OCI-LY3 (cell line): ENCODE results near the gene KCNK5.

Experiments
- H2AFZ ChIP-seq: fragments of 200-600, 300-600 bp; shearing (Covaris generic); 2 replicates; pipeline ENCODE4 v1.6.0; 2014; ENCODE audit warnings: antibody characterized with exemption, low read depth, low read length
- H3K27ac ChIP-seq: fragments of 200-600, 300-600 bp; sonication (generic); 2 replicates; pipeline ENCODE4 v1.5.1; 2014; ENCODE audit warnings: mild to moderate bottlenecking, low read length, moderate library complexity, mixed read lengths
- H3K27me3 ChIP-seq: fragments of 200-600, 300-600 bp; sonication (generic); 2 replicates; pipeline ENCODE4 v1.6.1; 2014; ENCODE audit warnings: low read depth, low read length, mixed read lengths
- H3K36me3 ChIP-seq: fragments of 200-600, 300-600 bp; sonication (generic); replicated peaks from 2 replicates; pipeline ENCODE3; 2014; ENCODE audit warnings: low read depth, low read length, mixed read lengths
- H3K4me1 ChIP-seq: fragments of 300-600, 200-600 bp; sonication (generic); 2 replicates; pipeline ENCODE4 v1.6.1; 2014; ENCODE audit warnings: low read length, mixed read lengths
- H3K4me2 ChIP-seq: fragments of 200-600, 300-600 bp; sonication (generic); 2 replicates; pipeline ENCODE4 v1.6.1; 2014; ENCODE audit warnings: low read length, mixed read lengths
- H3K4me3 ChIP-seq: fragments of 300-600, 200-600 bp; sonication (generic); 2 replicates; pipeline ENCODE4 v1.5.1; 2014; ENCODE audit warnings: antibody characterized with exemption, mild to moderate bottlenecking, low read length, moderate library complexity
- H3K79me2 ChIP-seq: fragments of 300-600, 200-600 bp; shearing (Covaris generic); 2 replicates; pipeline ENCODE4 v1.6.1; 2014; ENCODE audit warnings: mild to moderate bottlenecking, low read length, mixed read lengths
- H3K9ac ChIP-seq: fragments of 300-600, 200-600 bp; shearing (Covaris generic); 2 replicates; pipeline ENCODE4 v1.6.0; 2014; ENCODE audit warnings: mild to moderate bottlenecking, low read length, moderate library complexity
- H3K9me3 ChIP-seq: fragments of 200-600, 300-600 bp; shearing (Covaris generic); 2 replicates; pipeline ENCODE4 v1.6.1; 2014; ENCODE audit warnings: low read length, mixed read lengths; ENCODE audit not compliant: insufficient read depth
- H4K20me1 ChIP-seq: fragments of 200-600, 300-600 bp; sonication (generic); 2 replicates; pipeline ENCODE4 v1.6.1; 2016; ENCODE audit warnings: low read length, mixed read lengths; ENCODE audit not compliant: insufficient read depth
- CTCF ChIP-seq: fragments of 200-600, 300-600 bp; sonication (generic); IDR thresholded peaks from 2 replicates; pipeline ENCODE4 v1.5.1; 2014; ENCODE audit warnings: antibody characterized with exemption, low read length, low read depth
- EZH2phosphoT487 ChIP-seq: fragments of 200-600 bp; shearing (Covaris generic); IDR thresholded peaks from 2 replicates; pipeline ENCODE4 v1.6.1; 2018; ENCODE audit warnings: antibody characterized with exemption, mixed run types, low read depth

KCNK5 gene

GRCh38 chr6:39199976-39200375, 29.3 kb downstream of the KCNK5 start:
- no peaks in the 10 kb centered on the region for H3K27me3 ChIP-seq
- no peak overlapping the region for H3K27ac ChIP-seq
- H3K4me2 ChIP-seq, result no peak overlapping the region
- H3K4me1 ChIP-seq, result peaks cover 25% of the 10 kb centered on the region
- H3K9me3 ChIP-seq, result no peaks in the 10 kb centered on the region
- no peaks in the 10 kb centered on the region for H4K20me1 ChIP-seq
- TF ChIP-seq EZH2phosphoT487 (no peak), CTCF (no peak)
- no peak overlapping the region for H2AFZ ChIP-seq
- no peak overlapping the region for H3K4me3 ChIP-seq
- no peaks in the 10 kb centered on the region for H3K36me3 ChIP-seq
- no peaks in the 10 kb centered on the region for H3K79me2 ChIP-seq
- no peak overlapping the region for H3K9ac ChIP-seq

- TF ChIP-seq CTCF (no peak), EZH2phosphoT487 (no peak)
- H3K9me3 ChIP-seq, result no peaks in the 10 kb centered on the region
- H4K20me1 ChIP-seq, result no peaks in the 10 kb centered on the region
- no peaks in the 10 kb centered on the region for H3K79me2 ChIP-seq
- H3K36me3 ChIP-seq, result no peaks in the 10 kb centered on the region
- no peak overlapping the region for H3K4me3 ChIP-seq
- H3K27ac ChIP-seq, result no peak overlapping the region
- H2AFZ ChIP-seq, result no peak overlapping the region
- no peak overlapping the region for H3K4me2 ChIP-seq
- no peak overlapping the region for H3K9ac ChIP-seq
- H3K4me1 ChIP-seq, result peaks cover 25% of the 10 kb centered on the region
- H3K27me3 ChIP-seq, result no peaks in the 10 kb centered on the region
Measured at GRCh38 chr6:39199231-39199940, 29.9 kb downstream of the KCNK5 start.

DNA sequence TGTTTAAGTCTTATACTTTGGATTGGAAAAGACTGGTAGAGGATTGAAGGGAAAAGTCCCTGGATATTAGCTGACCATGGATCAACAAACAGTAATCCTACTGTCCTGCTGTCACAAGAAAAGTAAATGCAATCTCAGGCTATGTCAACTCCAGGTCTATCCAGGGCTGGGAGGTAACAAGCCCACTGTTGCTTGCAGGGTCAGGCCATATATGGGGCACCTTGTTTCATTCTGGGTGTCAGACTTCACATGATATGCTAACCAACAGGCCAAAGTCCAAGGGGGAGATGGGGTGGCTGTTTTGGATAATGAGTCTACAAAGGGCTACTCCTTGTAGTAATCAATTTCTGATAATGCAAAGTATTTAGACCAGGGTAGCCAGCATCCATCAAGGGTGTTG, 30.7 kb downstream of the KCNK5 start:
- Histone ChIP-seq H3K79me2 (no peaks in the 10 kb centered on the region), H4K20me1 (no peaks in the 10 kb centered on the region)

More for the DNA sequence above, 30.7 kb downstream of the KCNK5 start:
- Histone ChIP-seq H3K4me2 (no peak overlapping the region), H3K4me1 (peaks cover 25% of the 10 kb centered on the region), H3K36me3 (no peaks in the 10 kb centered on the region), H3K27ac (no peak overlapping the region), H3K4me3 (no peak overlapping the region), H3K27me3 (no peaks in the 10 kb centered on the region), H3K9ac (no peak overlapping the region), H2AFZ (no peak overlapping the region), H3K9me3 (no peaks in the 10 kb centered on the region)
- TF ChIP-seq EZH2phosphoT487 (no peak), CTCF (no peak)
